Tibial artery (tissue), 4 donors: ENCODE measurements around the gene FAM89A.

ENCODE experiments used
- DNase-seq, 2 donors: peaks; one replicate each; pipeline ENCODE4 v3.0.0-alpha.2; 2019
- H3K27ac ChIP-seq, 2 donors: fragments of 200-600 bp; sonication (generic) in 1 of 2; 1 replicate in 1 of 2; 2 replicates in 1 of 2; pipeline ENCODE4 v1.5.1; 2018 to 2019; ENCODE audit warnings: mild to moderate bottlenecking in 1 of 2
- H3K27me3 ChIP-seq, 2 donors: fragments of 200-600 bp; sonication (generic) in 1 of 2; one replicate each; pipeline versions ENCODE4 v1.5.1 to v1.6.0; 2016 to 2019
- H3K36me3 ChIP-seq, 3 donors: fragments of 200-600 bp; sonication (generic) in 2 of 3; one replicate each; pipeline ENCODE4 v1.5.1; 2016 to 2019; ENCODE audit warnings: mild to moderate bottlenecking in 2 of 3
- H3K4me1 ChIP-seq, 4 donors: fragments of 200-600 bp; sonication (generic) in 2 of 4; 1 replicate in 3 of 4; 2 replicates in 1 of 4; pipeline ENCODE4 v1.5.1; 2016 to 2019
- H3K4me3 ChIP-seq, 2 donors: fragments of 200-600 bp; sonication (generic) in 1 of 2; 1 replicate in 1 of 2; 2 replicates in 1 of 2; pipeline ENCODE4 v1.5.1; 2018 to 2019; ENCODE audit warnings: mild to moderate bottlenecking in 2 of 2
- H3K9me3 ChIP-seq, 3 donors: fragments of 200-600 bp; sonication (generic) in 1 of 3; one replicate each; pipeline ENCODE4 v1.5.1; 2016 to 2019
- CTCF ChIP-seq, 2 experiments: fragments of 200-600 bp in 1 of 2; fragments of 450-650 bp in 1 of 2; IDR thresholded peaks; one replicate each; pipeline ENCODE4 v1.5.1; 2017 to 2019; ENCODE audit warnings: antibody characterized with exemption in 2 of 2, mild to moderate bottlenecking in 1 of 2, moderate library complexity in 1 of 2
- intact Hi-C: fragments of 100-400 bp; cut with DNase I; formaldehyde crosslinking; loops from one replicate; pipeline ENCODE4 v1.15.0; 2023; ENCODE audit warnings: low total_unique reads

FAM89A gene

GRCh38 chr1:231001892-231002291 lies 38.2 kb downstream of the FAM89A start:
- no peak overlapping the region for H3K27ac ChIP-seq
- no peaks in the 10 kb centered on the region for H3K4me1 ChIP-seq
- no peak overlapping the region for H3K4me3 ChIP-seq
- no peak for DNase-seq
- intact Hi-C loops = no loop called here
- no peak for TF ChIP-seq CTCF (IDR thresholded peaks at IDR 0.05)
- H3K9me3 ChIP-seq = peaks cover 3 to 24% (median 20%) of the 10 kb centered on the region in 3 donors
- H3K36me3 ChIP-seq = peaks cover 42 to 55% (median 50%) of the 10 kb centered on the region in 3 donors
- H3K27me3 ChIP-seq = no peaks in the 10 kb centered on the region

GRCh38 chr1:231000639-231001038 lies 39.4 kb downstream of the FAM89A start:
- no peak for TF ChIP-seq CTCF (IDR thresholded peaks at IDR 0.05)
- Histone ChIP-seq H3K27ac (no peak overlapping the region), H3K4me1 (no peaks in the 10 kb centered on the region), H3K9me3 (peaks cover 3 to 24% (median 20%) of the 10 kb centered on the region in 3 donors), H3K27me3 (no peaks in the 10 kb centered on the region), H3K4me3 (no peak overlapping the region), H3K36me3 (peaks cover 53 to 67% (median 61%) of the 10 kb centered on the region in 3 donors)
- intact Hi-C loops = no loop called here
- no peak for DNase-seq

GRCh38 chr1:231000201-231000600 lies 39.9 kb downstream of the FAM89A start:
- Histone ChIP-seq H3K27ac (no peak overlapping the region), H3K9me3 (peaks cover 3 to 24% (median 18%) of the 10 kb centered on the region in 3 donors), H3K4me3 (no peak overlapping the region), H3K27me3 (no peaks in the 10 kb centered on the region), H3K4me1 (no peaks in the 10 kb centered on the region), H3K36me3 (peaks cover 55 to 67% (median 61%) of the 10 kb centered on the region in 3 donors)
- TF ChIP-seq CTCF (IDR thresholded peaks at IDR 0.05) = no peak
- intact Hi-C loops = no loop called here
- DNase-seq = no peak

- no peak for TF ChIP-seq CTCF (IDR thresholded peaks at IDR 0.05)
- no peaks in the 10 kb centered on the region for H3K27me3 ChIP-seq
- no peak overlapping the region for H3K27ac ChIP-seq
- no peak overlapping the region for H3K4me3 ChIP-seq
- no peaks in the 10 kb centered on the region for H3K9me3 ChIP-seq
- no peak for DNase-seq
- intact Hi-C loops = loop anchor here (10.0 kb wide), 1 partner anchor 210 kb away; no protein-coding TSS in a partner anchor
- H3K4me1 ChIP-seq = no peaks in the 10 kb centered on the region
- peaks cover 54 to 74% (median 56%) of the 10 kb centered on the region in 3 donors for H3K36me3 ChIP-seq
These were observed 45.2 kb downstream of the FAM89A start for GRCh38 chr1:230994860-230995259.

DNA sequence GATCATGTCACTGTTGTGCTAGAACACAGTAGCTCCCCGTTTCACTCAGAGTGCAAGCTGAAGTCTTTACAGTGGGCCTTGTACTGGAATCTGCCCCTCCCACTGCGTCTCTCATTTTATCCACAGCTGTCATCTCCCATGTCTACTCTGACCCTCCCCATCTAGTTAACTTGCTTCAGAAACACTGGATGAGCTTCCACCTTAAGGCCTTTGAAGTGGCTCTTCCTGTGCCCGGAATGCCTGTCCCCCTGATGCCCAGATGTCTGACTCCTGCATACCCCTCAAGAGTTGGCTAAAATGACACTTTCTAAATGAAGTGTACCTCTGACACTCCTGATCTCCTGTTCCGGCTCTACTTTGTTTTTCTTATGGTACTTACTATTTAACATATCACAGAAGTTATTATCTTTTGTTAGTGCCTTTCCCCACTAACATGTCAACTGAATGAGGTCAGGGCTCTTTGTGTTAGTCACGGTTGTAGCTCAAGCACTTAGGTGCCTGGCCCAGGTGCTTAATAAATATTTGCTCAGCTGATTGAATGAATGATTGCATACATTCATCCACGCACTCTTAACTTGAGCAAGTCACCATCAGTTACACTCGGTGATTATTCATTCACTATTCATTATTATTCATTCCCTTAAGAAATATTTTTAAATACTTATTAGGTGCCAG lies 47.8 kb downstream of the FAM89A start:
- Histone ChIP-seq H3K4me1 (no peaks in the 10 kb centered on the region), H3K36me3 (peaks cover 29 to 48% (median 30%) of the 10 kb centered on the region in 3 donors), H3K9me3 (no peaks in the 10 kb centered on the region), H3K27me3 (no peaks in the 10 kb centered on the region), H3K4me3 (no peak overlapping the region), H3K27ac (no peak overlapping the region)
- intact Hi-C loops = loop anchor here (10.0 kb wide), 1 partner anchor 213 kb away; no protein-coding TSS in a partner anchor
- no peak for DNase-seq
- TF ChIP-seq CTCF (IDR thresholded peaks at IDR 0.05) = no peak
